ENCODE measurements around the gene ARID1B. TPM values are rescaled to one million over a fixed set of nuclear protein-coding genes. Genes with fewer than 3 reads are reported as not detected.
A peak's percentile ranks its signal among the peaks of the same experiment; 100 is the strongest.

The ARID1B gene
- total and polyA plus RNA-seq, 2 donors (not counting 1 experiment from before 2014, with no cell fraction given) = 47.2 to 280 TPM

DNA sequence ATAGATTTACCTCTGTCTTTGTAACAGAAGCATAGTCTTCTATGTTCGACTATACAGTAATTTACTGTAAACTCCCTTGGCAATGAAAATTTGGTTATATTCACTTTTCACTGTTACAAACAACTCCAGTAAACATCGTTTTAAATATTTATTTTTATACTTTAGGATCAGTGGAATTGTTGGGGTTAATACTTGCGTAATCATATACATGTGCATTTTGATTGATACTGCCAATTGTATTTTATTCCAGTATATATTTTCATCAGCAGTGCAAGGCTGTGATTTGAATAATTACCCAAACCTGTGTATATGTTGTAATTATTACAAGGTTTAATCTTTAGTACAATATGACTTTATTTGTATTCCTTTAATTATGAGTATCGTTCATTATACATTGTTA, 255.7 kb downstream of the ARID1B start:
- CTCF ChIA-PET = interaction anchor here (0.6 to 3.8 kb wide), 5 partner anchors 11 to 468 kb away, joined by 3 to 30 read pairs (median 10); no protein-coding TSS in a partner anchor
- peak overlapping the region; percentile 95 for H3K4me3 Mint-ChIP-seq

More for the DNA sequence above, 255.7 kb downstream of the ARID1B start:
- H4K20me1 ChIP-seq (ENCODE audit: control insufficient read depth, insufficient read depth, low read length, poor library complexity, severe bottlenecking) = peaks cover 38% of the 10 kb centered on the region
- no peaks in the 10 kb centered on the region for H3K27me3 ChIP-seq (replicated peaks in 1 of 4; ENCODE audit: control extremely low read depth in 1 of 4, control insufficient read depth in 3 of 4, insufficient read depth in 4 of 4, low read length in 3 of 4)
- H3K9me3 ChIP-seq (ENCODE audit: control extremely low read depth in 1 of 3, control insufficient read depth in 2 of 3, insufficient read depth in 1 of 3, low read length in 2 of 3) = no peaks in the 10 kb centered on the region
- H3K4me3 ChIP-seq (ENCODE audit: control extremely low read depth in 1 of 5, extremely low read depth in 1 of 5, insufficient read depth in 1 of 5, low read depth in 2 of 5, low read length in 4 of 5) = peak overlapping the region in 2 of 5 experiments; percentile 53 to 61
- peaks cover 0 to 6% of the 10 kb centered on the region in 2 experiments for H3K36me3 ChIP-seq (replicated peaks in 1 of 2; ENCODE audit: control extremely low read depth in 1 of 2, control insufficient read depth in 1 of 2, extremely low read depth in 1 of 2, insufficient read depth in 2 of 2, low read length in 1 of 2)
- H3K4me1 ChIP-seq (ENCODE audit: control insufficient read depth in 2 of 2, insufficient read depth in 2 of 2, low read length in 2 of 2) = peaks cover 13 to 25% of the 10 kb centered on the region in 2 donors
- no peak for DNase-seq
- intact Hi-C loops (cut with micrococcal nuclease) = loop anchor here (5.0 to 10.0 kb wide), 2 partner anchors 69 to 1708 kb away; no protein-coding TSS in a partner anchor
- peak overlapping the region; percentile 74 for H3K4me2 ChIP-seq (replicated peaks; ENCODE audit: low read depth, low read length, poor library complexity, severe bottlenecking)
- TF ChIP-seq, protein P1, sequence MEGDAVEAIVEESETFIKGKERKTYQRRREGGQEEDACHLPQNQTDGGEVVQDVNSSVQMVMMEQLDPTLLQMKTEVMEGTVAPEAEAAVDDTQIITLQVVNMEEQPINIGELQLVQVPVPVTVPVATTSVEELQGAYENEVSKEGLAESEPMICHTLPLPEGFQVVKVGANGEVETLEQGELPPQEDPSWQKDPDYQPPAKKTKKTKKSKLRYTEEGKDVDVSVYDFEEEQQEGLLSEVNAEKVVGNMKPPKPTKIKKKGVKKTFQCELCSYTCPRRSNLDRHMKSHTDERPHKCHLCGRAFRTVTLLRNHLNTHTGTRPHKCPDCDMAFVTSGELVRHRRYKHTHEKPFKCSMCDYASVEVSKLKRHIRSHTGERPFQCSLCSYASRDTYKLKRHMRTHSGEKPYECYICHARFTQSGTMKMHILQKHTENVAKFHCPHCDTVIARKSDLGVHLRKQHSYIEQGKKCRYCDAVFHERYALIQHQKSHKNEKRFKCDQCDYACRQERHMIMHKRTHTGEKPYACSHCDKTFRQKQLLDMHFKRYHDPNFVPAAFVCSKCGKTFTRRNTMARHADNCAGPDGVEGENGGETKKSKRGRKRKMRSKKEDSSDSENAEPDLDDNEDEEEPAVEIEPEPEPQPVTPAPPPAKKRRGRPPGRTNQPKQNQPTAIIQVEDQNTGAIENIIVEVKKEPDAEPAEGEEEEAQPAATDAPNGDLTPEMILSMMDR (IDR thresholded peaks at IDR 0.05) = no peak
- no peak for TF ChIP-seq EZH2 (IDR thresholded peaks at IDR 0.05; ENCODE audit: borderline replicate concordance, insufficient read depth, low read depth, low read length, poor library complexity, severe bottlenecking)
- Mint-ChIP-seq H3K27ac (no peak overlapping the region), H3K9me3 (ENCODE audit: insufficient read depth) (peaks cover 4% of the 10 kb centered on the region), H3K4me1 (peaks cover 39% of the 10 kb centered on the region), H3K27me3 (no peaks in the 10 kb centered on the region)
- no peak overlapping the region for H2AFZ ChIP-seq (ENCODE audit: insufficient read depth, low read depth, low read length, poor library complexity, severe bottlenecking)
- no peak for ATAC-seq (ENCODE audit: low read depth)
- POLR2A ChIA-PET = interaction anchor here (0.6 kb wide), 1 partner anchor 95 kb away, joined by 3 read pairs; no protein-coding TSS in a partner anchor
- WGBS (ENCODE audit: insufficient coverage) = no CpG with 5 or more reads among the region's 4 CpGs
- H3K27ac ChIP-seq (ENCODE audit: low read length in 2 of 2) = peak overlapping the region in 1 of 2 donors; percentile 80
- peaks cover 98% of the 10 kb centered on the region for H3K79me2 ChIP-seq (ENCODE audit: control insufficient read depth, insufficient read depth, low read length)
- peak overlapping the region; percentile 61 for H3K9ac ChIP-seq (ENCODE audit: low read length)
